Stimulated activated CD4-positive, alpha-beta T cell treated with anti-CD3 and anti-CD28 coated beads, Interleukin-12 subunit alpha, Interleukin-12 subunit beta, amount 100 ng/mL, for 4 hours (primary cell): Measurements from ENCODE around the gene QSOX2.

Experiments used
- DNase-seq: peaks from one replicate; pipeline ENCODE4 v3.0.0-alpha.2; 2020

QSOX2 gene

DNA sequence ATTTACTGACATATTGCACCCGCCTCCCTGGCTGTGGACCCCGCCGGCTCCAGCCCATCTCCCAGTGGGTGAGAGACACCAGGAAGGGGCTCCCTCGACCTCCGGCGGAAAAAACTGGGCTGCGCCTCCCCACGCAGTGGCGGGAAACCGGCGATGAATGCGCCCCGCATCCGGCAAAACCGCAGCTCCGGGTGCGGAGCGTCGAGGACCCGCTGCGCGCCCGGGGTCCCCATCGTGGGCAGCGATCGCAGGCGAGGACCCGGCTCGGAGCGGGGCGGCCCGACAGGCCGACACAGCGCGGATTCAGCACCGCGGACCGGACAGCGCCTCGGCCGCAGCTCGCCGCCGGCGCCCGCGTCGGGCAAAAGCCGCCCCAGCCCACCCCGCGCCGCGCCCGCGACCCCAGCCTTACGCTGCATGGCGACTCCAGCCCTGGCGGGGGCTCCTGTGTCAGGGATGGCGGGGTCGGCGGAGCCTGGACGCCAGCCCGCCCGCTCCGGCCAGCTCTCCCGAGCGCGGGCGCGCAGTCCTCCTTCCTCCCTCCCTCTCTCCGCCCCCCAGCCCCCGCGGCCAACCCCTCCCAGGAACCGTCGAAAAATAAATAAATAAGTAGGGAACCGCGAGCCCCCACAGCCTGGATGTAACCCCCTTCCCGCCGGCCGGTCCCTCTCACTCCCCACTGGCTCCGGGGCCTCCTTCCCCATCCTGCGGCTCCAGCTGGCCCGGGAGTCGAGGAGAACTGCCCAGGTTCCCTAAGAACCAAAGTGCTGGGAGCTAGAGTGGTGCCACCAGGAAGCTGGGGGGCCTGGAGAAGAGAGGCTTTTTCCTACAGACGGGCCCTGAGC is 43.8 kb downstream of the QSOX2 start:
- DNase-seq = no peak

GRCh38 chr9:136201174-136201573 is 44.4 kb downstream of the QSOX2 start:
- no peak for DNase-seq

DNA sequence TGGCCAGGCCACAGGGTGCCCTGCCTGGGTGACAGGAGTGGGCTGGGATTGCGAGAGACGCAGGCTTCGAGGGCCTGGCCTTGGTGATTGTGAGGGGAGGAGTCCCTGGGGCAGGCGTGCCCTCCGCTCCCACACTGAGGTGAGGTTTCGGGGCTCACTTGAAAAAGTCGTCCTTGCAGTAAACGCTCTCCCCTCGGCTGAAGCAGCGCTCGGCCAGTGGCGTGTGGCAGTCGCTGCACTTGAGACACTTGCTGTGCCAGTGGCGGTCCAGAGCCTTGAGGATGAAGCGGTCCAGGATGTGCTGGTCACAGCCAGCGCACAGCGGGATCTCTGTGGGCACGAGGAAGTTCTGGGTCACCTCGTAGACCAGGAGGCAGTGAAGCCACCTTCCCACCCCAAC is 45.2 kb downstream of the QSOX2 start:
- DNase-seq = no peak

GRCh38 chr9:136199391-136200288 is 46.0 kb downstream of the QSOX2 start:
- DNase-seq = no peak

GRCh38 chr9:136198605-136199083 is 47.0 kb downstream of the QSOX2 start:
- DNase-seq = no peak

DNA sequence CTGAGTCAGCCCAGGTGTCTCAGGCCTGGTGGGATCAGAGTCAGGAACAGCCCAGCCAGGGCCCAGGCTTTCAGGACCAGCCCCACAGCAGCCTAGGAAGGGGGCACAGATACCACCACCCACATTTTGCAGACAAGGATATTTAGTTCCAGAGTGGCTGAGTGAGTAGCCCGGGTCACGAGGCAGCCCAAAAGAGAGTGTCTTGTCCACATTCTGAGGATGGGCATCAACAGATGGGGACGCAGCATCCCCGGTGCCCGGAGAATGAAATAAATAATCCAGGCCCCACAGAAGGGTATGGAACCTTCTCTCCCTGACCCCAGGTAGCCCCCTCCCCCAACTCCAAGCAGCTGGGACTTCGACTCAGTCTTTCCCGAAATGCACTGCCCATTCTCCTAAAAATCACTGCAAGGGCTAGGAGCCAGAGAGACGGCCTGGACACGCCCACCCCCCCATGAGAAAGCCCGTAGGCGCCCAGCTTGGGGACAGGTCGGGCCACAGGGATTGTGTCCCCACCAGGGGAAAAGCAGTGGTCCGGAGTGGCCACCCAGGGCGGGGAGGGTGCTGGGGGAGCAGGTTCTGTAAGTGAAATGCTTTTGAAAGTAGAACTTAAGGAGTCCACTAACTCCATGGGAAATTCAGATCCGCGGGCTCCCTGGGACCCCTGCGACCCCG is 47.5 kb downstream of the QSOX2 start:
- DNase-seq = no peak

DNA sequence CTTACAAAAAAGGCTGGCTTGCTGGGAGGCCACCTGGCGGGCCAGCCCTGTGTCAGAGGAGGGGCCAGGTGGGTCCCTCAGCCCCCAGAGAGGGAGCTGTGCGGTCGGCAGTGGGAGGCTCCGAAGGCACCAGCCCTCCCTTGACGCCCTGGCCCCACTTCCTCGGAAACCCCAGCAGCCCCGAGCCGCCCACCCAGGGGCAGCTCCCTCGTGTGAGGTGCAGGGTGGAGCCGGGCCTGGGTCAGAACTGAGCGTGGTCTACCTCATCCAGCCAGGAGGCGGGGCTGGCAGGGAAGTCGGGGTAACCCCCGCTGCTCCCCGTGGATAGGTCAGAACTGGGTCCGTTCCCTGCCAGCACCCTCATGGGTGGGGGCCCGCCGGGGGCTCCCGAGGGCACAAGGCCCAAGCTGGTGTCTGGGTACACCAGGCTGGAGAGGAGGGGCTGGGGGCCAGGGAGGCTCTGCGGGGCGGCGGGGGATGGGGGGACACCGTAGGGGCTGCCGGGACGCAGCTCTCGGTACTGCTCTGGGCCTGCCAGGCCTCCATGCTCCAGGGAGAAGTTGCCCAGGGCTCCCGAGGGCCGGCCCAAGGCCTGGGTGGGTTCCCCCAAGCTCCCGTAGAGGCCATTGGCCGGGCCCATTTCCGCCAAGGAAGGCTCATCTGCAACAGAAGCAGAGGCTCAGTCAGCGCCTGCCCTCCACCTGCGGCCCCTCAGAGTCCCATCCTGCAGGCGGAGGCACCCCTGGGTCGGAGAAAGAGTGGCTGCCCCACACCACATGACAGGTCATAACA is 48.3 kb downstream of the QSOX2 start:
- no peak for DNase-seq

DNA sequence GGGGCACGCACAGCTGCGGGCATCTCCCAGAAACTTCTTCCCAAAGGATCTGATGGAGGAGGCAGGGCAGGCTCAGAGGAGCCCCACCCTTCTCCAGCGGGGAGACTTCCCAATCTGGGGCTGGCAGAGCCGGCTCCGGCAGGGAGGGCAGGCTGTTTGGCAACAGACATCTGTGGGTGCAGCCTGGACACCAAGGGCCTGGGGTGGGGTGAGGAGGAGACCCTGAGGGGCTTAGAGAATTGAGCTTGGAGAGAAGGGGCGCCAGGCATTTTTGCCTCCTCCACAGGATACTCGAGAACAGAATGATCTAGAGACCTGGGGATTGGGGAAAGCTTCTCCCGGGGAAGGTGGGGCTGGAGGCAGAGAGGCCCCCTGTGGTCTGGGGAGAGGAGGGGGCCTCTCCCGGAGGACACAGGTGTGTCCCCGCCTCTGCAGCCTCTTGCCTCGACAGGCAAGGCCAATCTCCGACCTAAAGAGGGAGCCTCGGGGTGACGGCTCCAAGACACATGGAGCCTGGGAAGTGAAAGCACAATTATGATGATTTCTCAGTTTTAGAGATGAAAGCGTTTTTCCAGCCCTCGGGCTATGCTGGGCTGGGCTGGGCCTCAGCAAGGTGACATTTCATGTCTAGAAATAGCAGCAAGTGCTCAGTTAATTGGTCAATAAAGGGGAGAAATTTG is 49.1 kb downstream of the QSOX2 start:
- no peak for DNase-seq

GRCh38 chr9:136194540-136194939 is 51.1 kb downstream of the QSOX2 start:
- no peak for DNase-seq

DNA sequence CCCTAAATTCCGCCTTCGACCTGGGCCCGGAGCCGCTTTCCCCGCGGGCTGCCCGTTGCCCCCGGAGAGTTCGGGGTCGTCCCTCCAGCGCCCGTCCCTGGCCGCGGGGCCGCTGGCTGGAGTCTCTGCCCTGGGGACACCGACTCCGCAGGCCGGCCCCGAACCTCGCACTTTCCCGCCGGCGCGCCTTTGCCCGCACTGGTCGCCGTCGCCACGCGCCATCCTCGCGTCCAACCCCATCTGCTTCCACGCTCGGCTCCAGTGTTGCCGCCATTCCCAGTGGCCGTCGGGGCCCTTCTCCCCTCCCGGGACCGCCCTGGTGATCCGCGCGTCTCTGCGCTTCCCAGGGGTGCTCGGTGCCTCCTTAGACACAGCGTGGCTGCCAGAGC is 51.7 kb downstream of the QSOX2 start:
- DNase-seq = no peak

DNA sequence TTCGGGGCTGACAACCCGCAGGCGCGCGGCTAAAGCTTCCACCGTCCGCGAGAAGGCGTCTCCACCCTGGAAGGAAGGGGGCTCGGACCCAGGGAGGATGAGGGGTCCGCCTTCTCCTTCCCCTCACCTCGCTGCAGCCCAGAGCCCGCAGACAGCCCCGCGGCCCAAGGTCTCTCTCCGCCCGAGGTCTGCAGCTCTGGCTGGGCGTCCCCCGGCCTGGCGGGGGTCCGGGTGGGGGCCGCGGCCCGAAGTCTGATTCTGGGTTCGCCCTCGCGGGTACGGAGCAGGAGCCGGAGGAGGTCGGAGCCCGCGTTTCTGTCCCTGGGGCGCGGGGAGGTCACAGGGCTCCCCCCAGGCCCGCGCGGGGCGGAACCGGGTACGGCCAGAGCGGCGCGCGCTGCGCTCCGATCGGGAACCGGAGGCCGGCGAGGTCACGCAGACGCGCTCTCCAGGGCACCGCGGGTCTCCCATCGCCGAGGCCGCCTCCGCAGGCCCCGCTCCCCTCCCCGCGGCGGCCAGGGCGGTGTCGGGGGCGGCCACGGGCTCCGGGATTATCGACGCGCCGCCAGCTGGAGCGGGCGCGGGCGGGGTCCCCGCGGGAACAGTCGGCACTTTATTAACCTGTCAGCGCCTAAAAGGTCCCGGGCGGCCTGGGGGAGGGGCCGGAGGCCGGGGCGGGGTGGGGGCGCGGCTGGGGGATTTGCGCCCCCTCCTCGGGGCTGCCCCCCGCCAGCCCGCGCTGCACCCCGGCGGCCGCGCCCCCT is 52.3 kb downstream of the QSOX2 start:
- DNase-seq = no peak

DNA sequence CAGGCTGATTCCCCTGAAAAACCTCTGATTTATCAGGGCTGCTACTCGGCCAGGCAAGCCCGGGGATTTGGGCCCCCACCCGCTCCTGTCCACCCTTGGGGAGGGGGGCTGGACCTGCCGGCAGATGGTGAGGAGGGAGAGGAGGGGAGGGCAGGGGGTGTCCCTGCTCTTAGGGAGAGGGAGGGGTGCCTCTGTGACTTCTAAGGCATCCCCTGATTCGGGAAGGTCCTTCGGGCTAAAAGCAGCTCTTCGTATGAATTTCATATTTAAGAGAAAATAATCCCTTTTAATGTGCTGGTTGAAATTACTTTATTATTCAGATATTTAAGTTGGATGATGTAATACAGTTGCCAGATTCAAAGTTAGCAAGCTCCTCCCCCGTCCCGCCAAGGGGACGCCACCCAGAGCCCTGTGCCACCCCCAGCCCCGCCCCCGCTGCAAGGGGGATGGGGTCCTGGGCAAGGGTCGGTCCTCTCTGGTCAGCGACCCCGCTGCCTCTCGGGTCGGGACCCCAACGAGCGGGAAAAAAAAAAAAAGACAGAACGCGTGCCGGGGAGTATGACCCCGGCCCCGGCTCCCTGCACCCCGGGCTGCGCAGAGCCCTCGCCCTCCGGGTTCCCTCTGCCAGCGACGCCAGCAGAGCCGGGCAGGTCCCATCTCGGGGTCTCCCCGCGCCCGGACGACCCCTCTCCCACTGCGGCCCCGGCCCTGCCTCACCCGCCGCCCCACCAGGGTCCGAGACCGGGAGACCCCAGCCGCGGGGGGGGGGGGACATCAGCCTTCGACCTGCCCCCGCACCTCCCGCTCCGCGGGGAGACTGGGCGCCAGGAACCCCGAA is 53.1 kb downstream of the QSOX2 start:
- no peak for DNase-seq

- DNase-seq = no peak
Observed at GRCh38 chr9:136191960-136192286, 53.7 kb downstream of the QSOX2 start.

GRCh38 chr9:136191099-136191959 is 54.3 kb downstream of the QSOX2 start:
- DNase-seq = no peak

DNA sequence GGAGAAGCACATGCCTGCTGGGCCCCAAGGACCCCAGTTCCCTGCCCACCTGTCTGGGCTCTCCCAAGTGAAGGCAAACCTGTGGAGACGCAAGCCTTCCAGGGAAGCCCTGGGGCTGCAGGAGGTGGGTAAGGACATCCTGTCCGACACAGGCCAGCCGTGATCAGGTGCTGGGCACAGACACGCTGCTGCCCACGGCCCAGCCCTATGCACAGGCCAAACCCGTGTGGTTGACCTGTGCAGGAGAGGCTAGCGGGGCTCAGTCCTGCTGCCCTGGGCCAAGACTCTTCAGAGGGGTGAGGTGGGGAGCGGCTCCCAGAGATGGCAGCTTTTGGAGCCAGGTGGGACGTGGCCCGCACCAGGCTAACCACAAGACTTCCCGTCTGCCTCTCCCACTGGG is 55.0 kb downstream of the QSOX2 start:
- DNase-seq = no peak

- DNase-seq = no peak
Observed at GRCh38 chr9:136190237-136190601, 55.4 kb downstream of the QSOX2 start.

DNA sequence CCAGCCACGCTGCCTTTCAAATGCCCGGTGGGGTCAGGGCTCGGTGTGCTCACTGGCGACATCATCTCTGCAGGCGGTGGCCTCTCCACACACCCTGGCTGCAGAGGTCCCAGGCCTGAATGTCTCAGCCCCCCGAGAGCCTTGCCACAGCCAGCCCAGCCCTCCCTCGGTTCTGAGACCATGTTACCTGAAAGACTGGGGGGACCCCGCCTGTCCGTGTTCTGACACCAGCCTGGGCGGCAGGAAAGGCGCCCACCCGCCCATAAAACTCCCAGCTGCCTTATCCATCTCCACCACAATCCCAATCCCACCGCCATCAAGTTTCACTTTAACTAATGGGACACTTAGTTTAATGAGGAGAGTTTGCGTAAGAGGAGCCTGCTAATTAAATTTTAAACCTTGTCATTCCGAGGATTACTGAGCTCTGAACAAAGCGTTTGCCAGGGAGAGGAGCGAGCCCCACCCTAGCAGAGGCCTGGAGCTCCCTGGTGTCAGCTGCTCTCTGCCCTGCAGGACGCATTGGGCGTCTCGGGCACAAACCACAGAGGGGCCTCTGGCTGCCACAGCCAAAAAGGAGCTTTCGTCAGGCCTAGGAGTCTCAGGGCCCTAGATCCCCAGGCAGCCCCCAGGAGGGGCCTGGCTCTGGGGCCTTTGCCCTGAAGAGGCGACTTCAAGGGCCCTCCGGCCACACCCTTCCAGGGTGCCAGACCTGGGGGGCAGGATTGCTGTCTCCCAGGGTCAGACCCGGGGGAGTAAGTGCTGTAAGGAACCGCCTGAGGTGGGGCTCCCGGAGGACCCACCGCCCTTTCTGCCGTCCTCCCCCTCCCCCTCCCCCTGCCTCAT is 56.0 kb downstream of the QSOX2 start:
- DNase-seq = no peak
